HG03025 (cell line): ENCODE measurements around the gene TNFAIP3.
"Not testable (repeated sequence)": the region's sequence is repeated elsewhere in the genome, so short reads cannot be mapped to it uniquely, and the experiment has no call there.

Experiments used
- ATAC-seq: cut with Tn5 transposase; IDR thresholded peaks from one replicate; pipeline ENCODE4 v1.9.1; 2021; ENCODE audit warnings: mild to moderate bottlenecking, moderate library complexity; ENCODE audit not compliant: unreplicated experiment, low FRiP score

TNFAIP3 gene

GRCh38 chr6:137877113-137877512 is 10.1 kb downstream of the TNFAIP3 start:
- no peak for ATAC-seq

GRCh38 chr6:137877606-137878005 is 10.5 kb downstream of the TNFAIP3 start:
- ATAC-seq = no peak

- no peak for ATAC-seq
Observed at GRCh38 chr6:137878029-137878428, 11.0 kb downstream of the TNFAIP3 start.

- no peak for ATAC-seq
Observed at GRCh38 chr6:137878486-137879285, 11.6 kb downstream of the TNFAIP3 start.

GRCh38 chr6:137879299-137879698 is 12.2 kb downstream of the TNFAIP3 start:
- no peak for ATAC-seq

GRCh38 chr6:137879885-137880745 is 13.1 kb downstream of the TNFAIP3 start:
- ATAC-seq = no peak

GRCh38 chr6:137880746-137881521 is 13.9 kb downstream of the TNFAIP3 start:
- ATAC-seq = no peak

- ATAC-seq = no peak
Observed at GRCh38 chr6:137881522-137881886, 14.4 kb downstream of the TNFAIP3 start.

- no peak for ATAC-seq
Observed at GRCh38 chr6:137882225-137882961, 15.3 kb downstream of the TNFAIP3 start.

- no peak for ATAC-seq
Observed at GRCh38 chr6:137883400-137884148, 16.5 kb downstream of the TNFAIP3 start.

GRCh38 chr6:137884149-137884909 is 17.3 kb downstream of the TNFAIP3 start:
- ATAC-seq = no peak

- ATAC-seq = not testable (repeated sequence)
Observed at GRCh38 chr6:137884910-137885229, 17.8 kb downstream of the TNFAIP3 start.

GRCh38 chr6:137886226-137886625 is 19.2 kb downstream of the TNFAIP3 start:
- not testable (repeated sequence) for ATAC-seq

- no peak for ATAC-seq
Observed at GRCh38 chr6:137890983-137891537, 24.0 kb downstream of the TNFAIP3 start.

GRCh38 chr6:137892271-137892708 is 25.2 kb downstream of the TNFAIP3 start:
- no peak for ATAC-seq

- no peak for ATAC-seq
Observed at GRCh38 chr6:137893181-137893580, 26.1 kb downstream of the TNFAIP3 start.

GRCh38 chr6:137893726-137894125 is 26.7 kb downstream of the TNFAIP3 start:
- no peak for ATAC-seq

GRCh38 chr6:137894378-137894777 is 27.3 kb downstream of the TNFAIP3 start:
- ATAC-seq = not testable (repeated sequence)
